ENCODE measurements around the gene C1QTNF6. TPM values are rescaled to one million over a fixed set of nuclear protein-coding genes. Genes with fewer than 3 reads are reported as not detected.

Gene C1QTNF6
- total RNA-seq = 1 to 10 TPM; 2.9 to 3.4 TPM

GRCh38 chr22:37187891-37188761 is at the start of gene C1QTNF6:
TSS of gene C1QTNF6 (minus strand) at chr22:37188247. CDS start at chr22:37188213, 34 bp downstream.
- CTCF ChIA-PET = interaction anchor here (0.5 to 1.8 kb wide), 2 partner anchors 9 to 183 kb away, joined by 3 to 5 read pairs; no protein-coding TSS in a partner anchor

GRCh38 chr22:37235897-37236607 is 48.0 kb upstream of the C1QTNF6 start:
- ChIA-PET POLR2A (no interaction called here), CTCF (interaction anchor here (1.0 kb wide), 1 partner anchor 25 kb away, joined by 3 read pairs; no protein-coding TSS in a partner anchor)

More at GRCh38 chr22:37187891-37188761, at the start of gene C1QTNF6:
- POLR2A ChIA-PET = interaction anchor here (0.6 kb wide), 1 partner anchor 38 kb away, joined by 3 read pairs; no protein-coding TSS in a partner anchor

GRCh38 chr22:37234736-37235711 is 47.0 kb upstream of the C1QTNF6 start:
- CTCF ChIA-PET = interaction anchor here (1.2 to 6.8 kb wide), 3 partner anchors 8 to 36 kb away, joined by 3 to 74 read pairs (median 5); partner anchors contain the start of gene RAC2
- POLR2A ChIA-PET = interaction anchor here (1.2 kb wide), 1 partner anchor 9 kb away, joined by 4 read pairs; no protein-coding TSS in a partner anchor

GRCh38 chr22:37233751-37234631 is 45.9 kb upstream of the C1QTNF6 start:
- CTCF ChIA-PET = interaction anchor here (1.2 to 6.8 kb wide), 3 partner anchors 9 to 35 kb away, joined by 3 to 74 read pairs (median 5); partner anchors contain the start of gene RAC2
- POLR2A ChIA-PET = interaction anchor here (0.8 to 6.3 kb wide), 3 partner anchors 7 to 43 kb away, joined by 4 to 142 read pairs (median 4); partner anchors contain the start of gene RAC2

GRCh38 chr22:37233371-37233750 is 45.3 kb upstream of the C1QTNF6 start:
- ChIA-PET CTCF (interaction anchor here (1.2 to 6.8 kb wide), 3 partner anchors 10 to 34 kb away, joined by 3 to 74 read pairs (median 5); partner anchors contain the start of gene RAC2), POLR2A (interaction anchor here (0.6 to 6.3 kb wide), 3 partner anchors 8 to 705 kb away, joined by 3 to 142 read pairs (median 4); partner anchors contain the start of gene RAC2)

- ChIA-PET POLR2A (interaction anchor here (0.6 to 6.3 kb wide), 4 partner anchors 9 to 704 kb away, joined by 3 to 142 read pairs (median 7); partner anchors contain the start of gene RAC2), CTCF (interaction anchor here (4.1 to 6.8 kb wide), 2 partner anchors 11 to 28 kb away, joined by 25 to 74 read pairs; partner anchors contain the start of gene RAC2)
Observed at GRCh38 chr22:37232140-37232998, 44.3 kb upstream of the C1QTNF6 start.

- POLR2A ChIA-PET = interaction anchor here (0.5 to 6.3 kb wide), 6 partner anchors 10 to 82 kb away, joined by 3 to 142 read pairs (median 12); partner anchors contain the start of genes IL2RB and RAC2
- CTCF ChIA-PET = interaction anchor here (2.0 to 6.8 kb wide), 3 partner anchors 11 to 32 kb away, joined by 7 to 74 read pairs (median 25); partner anchors contain the start of gene RAC2
Observed at GRCh38 chr22:37231406-37232139, 43.5 kb upstream of the C1QTNF6 start.

GRCh38 chr22:37230673-37231405 is 42.8 kb upstream of the C1QTNF6 start:
- ChIA-PET CTCF (interaction anchor here (0.8 to 6.8 kb wide), 5 partner anchors 12 to 449 kb away, joined by 3 to 74 read pairs (median 9); partner anchors contain the start of gene RAC2), POLR2A (interaction anchor here (1.8 to 6.3 kb wide), 5 partner anchors 9 to 82 kb away, joined by 5 to 142 read pairs (median 15); partner anchors contain the start of genes IL2RB and RAC2)

GRCh38 chr22:37229805-37230672 is 42.0 kb upstream of the C1QTNF6 start:
- CTCF ChIA-PET = interaction anchor here (0.7 to 6.8 kb wide), 7 partner anchors 11 to 448 kb away, joined by 3 to 74 read pairs (median 7); partner anchors contain the start of gene RAC2
- POLR2A ChIA-PET = interaction anchor here (0.8 to 6.3 kb wide), 10 partner anchors 8 to 151 kb away, joined by 3 to 142 read pairs (median 7); partner anchors contain the start of genes IL2RB and RAC2

- CTCF ChIA-PET = interaction anchor here (0.6 to 6.8 kb wide), 6 partner anchors 10 to 66 kb away, joined by 3 to 74 read pairs (median 8); partner anchors contain the start of gene RAC2
- POLR2A ChIA-PET = interaction anchor here (0.8 to 6.3 kb wide), 9 partner anchors 7 to 150 kb away, joined by 3 to 142 read pairs (median 9); partner anchors contain the start of genes IL2RB and RAC2
Observed at GRCh38 chr22:37229012-37229804, 41.2 kb upstream of the C1QTNF6 start.

GRCh38 chr22:37228106-37229011 is 40.3 kb upstream of the C1QTNF6 start:
- ChIA-PET CTCF (interaction anchor here (0.6 to 6.8 kb wide), 4 partner anchors 9 to 34 kb away, joined by 3 to 74 read pairs (median 17); partner anchors contain the start of gene RAC2), POLR2A (interaction anchor here (0.7 to 6.3 kb wide), 4 partner anchors 9 to 76 kb away, joined by 3 to 142 read pairs (median 16); partner anchors contain the start of gene RAC2)
